Colonic mucosa (tissue), 4 donors: Measurements from ENCODE around the gene ADISSP. TPM values are rescaled to one million over a fixed set of nuclear protein-coding genes. Genes with fewer than 3 reads are reported as not detected.

Experiments
- DNase-seq: peaks from one replicate; pipeline ENCODE4 v3.0.0-alpha.2; 2020
- H3K27ac ChIP-seq: fragments of 200-600 bp; one replicate; pipeline ENCODE4 v1.8.0; 2021
- H3K27me3 ChIP-seq: fragments of 200-600 bp; one replicate; pipeline ENCODE4 v1.8.0; 2021
- H3K36me3 ChIP-seq: fragments of 200-600 bp; one replicate; pipeline ENCODE4 v1.8.0; 2021
- H3K4me1 ChIP-seq: fragments of 200-600 bp; one replicate; pipeline ENCODE4 v1.8.0; 2021; ENCODE audit warnings: mild to moderate bottlenecking
- H3K4me3 ChIP-seq: fragments of 200-600 bp; one replicate; pipeline ENCODE4 v1.8.0; 2021
- H3K9ac ChIP-seq, 2 donors: one replicate each; pipeline ENCODE4 v1.7.0; 2013; ENCODE audit warnings: control low read depth in 2 of 2, low read depth in 2 of 2, low read length in 2 of 2
- H3K9me3 ChIP-seq: fragments of 200-600 bp; one replicate; pipeline ENCODE4 v1.8.0; 2021
- intact Hi-C: fragments of 100-400 bp; cut with DNase I; formaldehyde crosslinking; loops from one replicate; pipeline ENCODE4 v1.14.1; 2022
- total RNA-seq, 2 donors: library from RNA; stranded (reverse); fragmentation: NEBNext Ultra II Directional in 1 of 2; extraction: Animal tissue kit (Norgen Biotek cat#: 25700) in 1 of 2; gene quantifications; one replicate each; pipeline ENCODE4 v1.2.1, GENCODE V29; 2021
- TF ChIP-seq, protein P1 (sequence below): fragments of 200-600 bp; IDR thresholded peaks from one replicate; pipeline ENCODE4 v1.8.0; 2022; ENCODE audit warnings: antibody characterized with exemption, mild to moderate bottlenecking
- donor health status: healthy.
- donor health status: DM: no; HTN: no; CAD: no.
- donor health status: DM: no; HTN: no; CAD: no.

ADISSP gene
- total RNA-seq, 2 donors from 2014 or later: 20.6 to 37.7 TPM

DNA sequence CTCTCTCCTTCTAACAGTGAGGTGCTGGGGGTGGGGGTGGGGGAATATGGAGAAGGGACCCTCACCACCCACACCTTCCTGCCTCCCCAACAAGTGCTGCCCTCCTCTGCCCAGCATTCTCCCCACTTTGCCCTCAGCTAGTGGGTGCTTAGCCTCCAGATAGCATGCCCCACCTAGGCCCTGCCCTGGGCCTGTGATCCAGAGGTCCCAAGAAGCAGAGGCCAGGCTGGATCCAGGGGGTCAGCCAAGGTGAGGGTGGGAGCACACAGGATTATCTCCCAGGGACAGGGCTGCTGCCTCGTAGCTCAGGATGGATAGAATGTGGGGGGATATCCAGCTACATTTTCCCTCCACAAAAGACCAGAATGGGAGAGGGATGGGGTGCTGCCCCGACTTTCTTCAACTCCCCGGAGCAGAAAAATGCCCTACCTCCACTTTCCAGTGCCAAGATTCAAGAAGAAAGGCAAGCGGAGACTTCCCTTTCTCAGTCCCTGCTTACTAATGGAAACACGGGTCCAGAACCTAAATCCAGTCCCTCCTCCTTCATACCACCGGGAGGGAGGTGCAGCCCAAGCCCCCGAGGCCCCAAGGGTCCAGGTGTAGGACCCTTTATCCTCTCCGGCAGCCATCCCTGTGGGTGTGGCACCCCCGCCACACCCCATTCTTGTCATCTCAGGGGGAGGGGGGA lies 987 bp downstream of the ADISSP start:
- peak overlapping the region; percentile 59 to 73 for H3K9ac ChIP-seq
- H3K27me3 ChIP-seq: no peaks in the 10 kb centered on the region
- DNase-seq: no peak
- H3K9me3 ChIP-seq: no peaks in the 10 kb centered on the region
- H3K36me3 ChIP-seq: no peaks in the 10 kb centered on the region
- peak overlapping the region; percentile 81 for H3K4me3 ChIP-seq
- intact Hi-C loops: no loop called here
- TF ChIP-seq, protein P1, sequence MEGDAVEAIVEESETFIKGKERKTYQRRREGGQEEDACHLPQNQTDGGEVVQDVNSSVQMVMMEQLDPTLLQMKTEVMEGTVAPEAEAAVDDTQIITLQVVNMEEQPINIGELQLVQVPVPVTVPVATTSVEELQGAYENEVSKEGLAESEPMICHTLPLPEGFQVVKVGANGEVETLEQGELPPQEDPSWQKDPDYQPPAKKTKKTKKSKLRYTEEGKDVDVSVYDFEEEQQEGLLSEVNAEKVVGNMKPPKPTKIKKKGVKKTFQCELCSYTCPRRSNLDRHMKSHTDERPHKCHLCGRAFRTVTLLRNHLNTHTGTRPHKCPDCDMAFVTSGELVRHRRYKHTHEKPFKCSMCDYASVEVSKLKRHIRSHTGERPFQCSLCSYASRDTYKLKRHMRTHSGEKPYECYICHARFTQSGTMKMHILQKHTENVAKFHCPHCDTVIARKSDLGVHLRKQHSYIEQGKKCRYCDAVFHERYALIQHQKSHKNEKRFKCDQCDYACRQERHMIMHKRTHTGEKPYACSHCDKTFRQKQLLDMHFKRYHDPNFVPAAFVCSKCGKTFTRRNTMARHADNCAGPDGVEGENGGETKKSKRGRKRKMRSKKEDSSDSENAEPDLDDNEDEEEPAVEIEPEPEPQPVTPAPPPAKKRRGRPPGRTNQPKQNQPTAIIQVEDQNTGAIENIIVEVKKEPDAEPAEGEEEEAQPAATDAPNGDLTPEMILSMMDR: no peak
- no peaks in the 10 kb centered on the region for H3K4me1 ChIP-seq
- no peak overlapping the region for H3K27ac ChIP-seq

DNA sequence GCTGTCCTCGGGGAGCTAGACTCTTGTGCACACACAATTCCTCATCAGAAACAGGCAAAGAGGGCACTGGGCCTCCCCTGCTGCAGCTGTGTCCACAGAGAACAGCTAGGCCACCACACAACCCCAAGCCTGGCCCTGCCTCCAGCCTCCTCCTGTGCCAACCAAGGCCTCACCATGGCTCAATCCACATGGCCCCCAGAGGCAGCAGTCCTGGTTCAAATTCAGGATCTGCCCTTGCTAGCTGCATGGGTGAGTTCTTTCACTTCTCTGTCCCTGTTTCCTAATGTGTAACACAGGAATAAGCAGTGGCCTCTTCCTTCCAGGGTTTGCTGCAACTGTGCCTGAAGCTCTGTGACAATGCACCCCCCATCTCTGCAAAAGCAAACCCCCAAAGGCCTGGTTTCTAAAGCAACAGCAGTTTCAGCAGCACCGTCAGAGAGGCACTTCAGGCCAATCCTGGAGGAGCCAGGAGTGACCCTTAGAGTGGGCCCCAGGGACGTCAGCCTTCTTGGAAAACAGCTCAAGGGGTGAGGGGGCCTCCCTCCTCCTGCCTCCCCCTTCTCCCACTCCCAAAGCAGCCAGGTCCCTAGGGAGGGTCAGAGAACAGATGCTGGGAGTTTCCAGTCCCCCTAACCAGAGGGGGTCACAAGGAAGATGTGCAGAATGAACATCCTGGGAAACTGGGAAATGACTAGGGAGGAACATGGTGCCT lies 2.2 kb downstream of the ADISSP start:
- Histone ChIP-seq H3K27me3 (no peaks in the 10 kb centered on the region), H3K9ac (no peak overlapping the region), H3K36me3 (no peaks in the 10 kb centered on the region), H3K27ac (no peak overlapping the region), H3K4me1 (no peaks in the 10 kb centered on the region), H3K9me3 (no peaks in the 10 kb centered on the region), H3K4me3 (no peak overlapping the region)
- no peak for DNase-seq
- TF ChIP-seq, protein P1: no peak
- intact Hi-C loops: no loop called here

DNA sequence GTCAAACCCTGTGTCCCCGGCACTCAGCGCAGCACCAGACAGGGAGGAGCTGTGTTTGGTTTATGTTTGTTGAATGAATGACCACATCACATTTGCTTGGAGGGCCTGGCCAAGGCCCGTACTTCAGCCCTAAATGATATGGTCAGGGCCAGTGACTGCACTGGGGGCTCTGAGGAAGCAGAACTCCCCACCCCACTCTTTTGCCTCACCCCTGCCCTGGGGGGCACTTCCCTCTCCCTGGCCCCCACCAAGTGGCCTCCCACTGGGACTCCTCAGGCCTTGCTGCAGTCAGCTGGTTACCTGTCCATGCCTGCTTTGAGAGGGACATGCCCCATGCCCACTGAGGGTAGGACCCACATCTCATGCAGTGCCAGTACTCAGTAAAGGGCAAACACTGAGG lies 2.9 kb downstream of the ADISSP start:
- Histone ChIP-seq H3K27ac (no peak overlapping the region), H3K36me3 (no peaks in the 10 kb centered on the region), H3K4me1 (no peaks in the 10 kb centered on the region), H3K4me3 (no peak overlapping the region), H3K27me3 (no peaks in the 10 kb centered on the region), H3K9ac (no peak overlapping the region), H3K9me3 (no peaks in the 10 kb centered on the region)
- TF ChIP-seq, protein P1: no peak
- intact Hi-C loops: no loop called here
- no peak for DNase-seq

DNA sequence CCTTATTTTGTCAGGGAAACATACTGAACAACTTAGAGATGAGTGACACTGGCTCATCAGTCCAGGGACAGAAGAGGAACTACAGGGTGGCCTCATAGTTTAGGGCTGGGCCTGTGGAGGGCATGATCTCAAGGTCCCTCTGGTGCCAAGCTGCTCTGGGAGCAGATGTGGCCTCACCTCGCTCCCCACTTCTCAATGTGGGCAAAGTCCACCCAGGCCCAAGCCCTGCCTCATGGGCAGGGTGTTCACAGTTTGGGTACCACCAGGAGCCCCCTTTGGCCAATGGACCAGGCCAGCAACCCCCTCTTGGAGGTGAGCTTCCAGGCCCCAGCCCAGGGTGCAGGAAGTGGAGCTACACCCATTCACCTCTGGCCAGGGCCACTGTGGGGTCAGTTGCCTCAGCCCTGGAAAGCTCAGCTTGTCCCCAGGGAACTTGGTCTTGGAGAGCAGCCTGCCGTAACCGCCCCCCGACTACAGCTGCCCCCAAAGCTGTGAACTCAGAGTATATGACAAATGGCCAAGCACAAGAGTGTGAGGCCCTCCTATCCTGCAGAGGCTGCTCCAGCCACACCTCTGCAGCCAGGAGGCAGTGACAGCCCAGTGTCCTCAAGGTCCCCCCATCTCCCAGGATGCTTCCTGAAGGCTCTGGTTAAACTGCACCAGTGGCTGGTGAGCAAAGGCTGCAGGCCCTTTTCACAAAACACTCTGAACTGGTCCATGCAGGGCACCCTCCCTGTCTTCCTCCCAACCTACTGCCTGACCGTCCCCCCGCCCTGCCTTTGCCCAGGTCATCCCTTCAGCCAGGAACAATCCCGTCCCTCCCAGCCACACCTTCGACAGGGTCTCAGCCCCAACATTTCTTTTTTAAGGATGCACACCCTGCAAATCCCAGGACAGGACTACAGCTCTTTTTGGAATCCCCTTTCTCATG lies 3.6 kb downstream of the ADISSP start:
- no peak for DNase-seq
- Histone ChIP-seq H3K27ac (no peak overlapping the region), H3K9ac (no peak overlapping the region), H3K4me3 (no peak overlapping the region), H3K27me3 (no peaks in the 10 kb centered on the region), H3K9me3 (no peaks in the 10 kb centered on the region), H3K36me3 (no peaks in the 10 kb centered on the region), H3K4me1 (no peaks in the 10 kb centered on the region)
- TF ChIP-seq, protein P1: no peak
- intact Hi-C loops: no loop called here

DNA sequence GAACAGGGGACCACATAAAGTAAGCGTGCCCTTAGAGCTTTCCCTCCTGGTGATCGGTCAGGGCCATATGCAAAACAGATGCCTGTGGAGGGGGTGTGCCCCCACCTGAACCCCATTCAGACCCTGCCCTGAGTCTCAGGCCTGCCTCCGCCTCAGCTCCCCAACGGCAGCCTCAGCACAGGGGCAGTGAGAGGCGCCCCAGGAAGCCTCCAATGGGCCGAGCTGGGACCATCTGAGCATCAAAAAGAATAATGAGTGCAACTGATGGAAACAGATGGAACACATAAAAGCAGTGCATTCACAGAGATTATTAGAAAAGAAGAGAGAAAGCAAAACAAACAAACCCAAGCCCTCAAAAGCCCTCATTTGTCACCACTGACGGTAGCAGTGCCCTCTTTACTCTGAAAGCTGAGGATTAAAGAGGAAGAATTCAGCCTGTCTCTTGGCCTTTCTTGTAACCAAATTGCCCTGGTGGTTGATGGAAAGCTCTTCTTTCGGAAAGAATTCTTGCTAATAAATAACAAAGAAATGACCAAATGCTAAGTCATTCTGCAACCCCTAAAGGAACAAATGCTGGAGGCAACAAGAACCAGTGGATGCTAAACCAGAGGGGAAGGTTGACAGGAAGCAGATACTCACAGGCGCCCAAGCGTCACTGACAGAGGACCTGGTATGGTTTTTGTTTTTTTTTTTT lies 6.8 kb downstream of the ADISSP start:
- intact Hi-C loops: no loop called here
- no peak for DNase-seq

More for the DNA sequence above, 6.8 kb downstream of the ADISSP start:
- H3K27me3 ChIP-seq: no peaks in the 10 kb centered on the region
- no peak overlapping the region for H3K4me3 ChIP-seq
- no peak overlapping the region for H3K27ac ChIP-seq
- TF ChIP-seq, protein P1: no peak
- H3K4me1 ChIP-seq: no peaks in the 10 kb centered on the region
- no peaks in the 10 kb centered on the region for H3K9me3 ChIP-seq
- no peak overlapping the region for H3K9ac ChIP-seq
- H3K36me3 ChIP-seq: no peaks in the 10 kb centered on the region
